ENCODE data around the gene OR5K1.

- no peak for TF ChIP-seq CTCF (conservative IDR thresholded peaks at IDR 0.05)
- TF ChIP-seq ZFX (IDR thresholded peaks at IDR 0.05) = no peak
These were observed 28.6 kb upstream of the OR5K1 start for GRCh38 chr3:98434412-98434811.
